ENCODE data around the gene PKD1L1.

PKD1L1 gene

GRCh38 chr7:47777531-47778152, 170.6 kb downstream of the PKD1L1 start:
- no peak for DNase-seq (ENCODE audit: low spot score in 2 of 2)
- ATAC-seq (ENCODE audit: low read depth), result no peak
- H3K27me3 Mint-ChIP-seq, result no peaks in the 10 kb centered on the region
- peaks cover 2% of the 10 kb centered on the region for H3K9me3 Mint-ChIP-seq
- peaks cover 15% of the 10 kb centered on the region for H3K4me1 Mint-ChIP-seq
- H3K27ac Mint-ChIP-seq, result no peak overlapping the region
- peaks cover 2% of the 10 kb centered on the region for H3K36me3 Mint-ChIP-seq
- H3K4me3 Mint-ChIP-seq, result no peak overlapping the region

DNA sequence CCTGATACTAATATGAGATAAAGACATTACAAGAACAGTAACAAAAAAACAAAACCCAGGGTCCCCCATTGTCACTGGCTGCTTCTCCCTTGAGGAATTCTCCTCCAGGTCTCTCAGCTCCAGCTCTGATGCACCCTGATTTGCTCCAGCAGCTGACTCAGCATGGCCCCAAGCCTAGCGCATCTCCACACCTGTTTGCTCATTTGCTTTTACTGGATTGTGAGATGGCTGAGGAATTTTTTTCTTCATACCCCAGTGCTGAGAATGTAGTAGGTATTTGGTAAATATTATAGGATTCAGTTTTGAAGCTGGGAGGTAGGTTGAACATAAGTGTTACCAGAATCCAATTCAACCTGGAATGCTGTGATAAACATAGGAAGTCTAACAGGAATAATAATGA, 171.9 kb downstream of the PKD1L1 start:
- H3K4me3 Mint-ChIP-seq, result no peak overlapping the region
- no peaks in the 10 kb centered on the region for H3K9me3 Mint-ChIP-seq
- no peak for ATAC-seq (ENCODE audit: low read depth)
- H3K27ac Mint-ChIP-seq, result no peak overlapping the region
- H3K4me1 Mint-ChIP-seq, result peaks cover 17% of the 10 kb centered on the region
- H3K36me3 Mint-ChIP-seq, result no peaks in the 10 kb centered on the region
- DNase-seq (ENCODE audit: low spot score in 2 of 2), result no peak
- H3K27me3 Mint-ChIP-seq, result no peaks in the 10 kb centered on the region

DNA sequence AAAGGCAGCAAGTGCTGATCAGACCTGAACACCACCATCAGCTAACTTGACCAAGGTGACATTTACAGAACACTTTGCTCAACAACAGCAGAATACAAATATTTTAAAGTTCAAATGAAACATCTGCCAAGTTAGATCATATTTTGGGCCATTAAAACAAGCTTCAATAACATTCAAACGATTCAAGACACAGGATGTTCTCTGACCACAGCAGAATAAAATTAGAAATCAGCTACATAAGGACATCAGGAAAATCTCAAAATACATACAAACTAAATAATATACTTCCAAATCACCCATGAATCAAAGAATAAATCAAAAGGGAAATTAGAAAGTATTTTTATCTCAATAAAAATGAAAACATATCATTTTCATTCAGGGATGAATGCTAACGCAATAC, 173.0 kb downstream of the PKD1L1 start:
- Mint-ChIP-seq H3K4me1 (peaks cover 17% of the 10 kb centered on the region), H3K36me3 (no peaks in the 10 kb centered on the region), H3K4me3 (no peak overlapping the region), H3K9me3 (no peaks in the 10 kb centered on the region), H3K27me3 (no peaks in the 10 kb centered on the region), H3K27ac (no peak overlapping the region)
- ATAC-seq (ENCODE audit: low read depth), result no peak
- DNase-seq (ENCODE audit: low spot score in 2 of 2), result no peak

DNA sequence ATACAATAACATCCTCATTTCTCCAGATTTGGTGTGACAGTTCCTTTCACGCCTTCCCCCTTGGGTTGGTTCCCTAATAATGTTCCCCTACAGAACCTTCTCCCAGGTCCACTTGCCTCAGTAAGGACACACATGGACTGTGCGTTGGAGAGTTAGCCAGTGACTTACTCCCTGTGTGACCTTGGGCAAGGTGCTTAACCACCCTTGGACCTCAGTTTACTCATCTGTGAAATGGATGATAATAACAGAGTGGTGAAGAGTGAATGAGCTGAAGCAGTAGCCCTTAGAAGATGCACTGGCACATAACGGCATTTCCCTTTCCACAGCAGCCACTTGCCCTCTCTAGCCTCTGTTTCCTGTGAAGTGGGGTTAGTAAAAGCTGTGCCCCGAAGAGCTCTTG, 175.8 kb downstream of the PKD1L1 start:
- no peak for ATAC-seq (ENCODE audit: low read depth)
- no peaks in the 10 kb centered on the region for H3K9me3 Mint-ChIP-seq
- H3K27ac Mint-ChIP-seq, result no peak overlapping the region
- H3K36me3 Mint-ChIP-seq, result no peaks in the 10 kb centered on the region
- DNase-seq (ENCODE audit: low spot score in 2 of 2), result no peak
- peaks cover 13% of the 10 kb centered on the region for H3K4me1 Mint-ChIP-seq
- H3K27me3 Mint-ChIP-seq, result no peaks in the 10 kb centered on the region
- H3K4me3 Mint-ChIP-seq, result no peak overlapping the region

DNA sequence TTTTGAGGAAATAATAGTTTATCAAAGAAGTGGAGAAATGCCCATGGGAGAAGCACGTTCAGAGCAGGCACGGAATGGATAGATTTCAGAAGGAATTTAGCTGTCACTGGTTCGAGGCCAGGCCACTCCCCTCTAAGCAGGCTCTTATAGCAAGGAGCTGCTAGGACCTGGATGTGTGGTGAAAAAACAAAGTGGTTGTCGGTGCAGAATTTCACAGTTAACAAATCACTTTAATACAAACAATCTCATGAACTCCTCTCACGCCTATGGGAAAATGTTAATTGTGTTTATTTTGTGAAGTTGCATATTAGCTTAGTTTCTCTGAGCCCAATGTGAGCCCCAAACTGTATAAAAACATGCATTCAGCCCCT, 176.3 kb downstream of the PKD1L1 start:
- no peaks in the 10 kb centered on the region for H3K9me3 Mint-ChIP-seq
- peaks cover 13% of the 10 kb centered on the region for H3K4me1 Mint-ChIP-seq
- no peak for ATAC-seq (ENCODE audit: low read depth)
- no peak overlapping the region for H3K27ac Mint-ChIP-seq
- DNase-seq (ENCODE audit: low spot score in 2 of 2), result no peak
- H3K36me3 Mint-ChIP-seq, result no peaks in the 10 kb centered on the region
- no peaks in the 10 kb centered on the region for H3K27me3 Mint-ChIP-seq
- no peak overlapping the region for H3K4me3 Mint-ChIP-seq

- peaks cover 13% of the 10 kb centered on the region for H3K4me1 Mint-ChIP-seq
Measured at GRCh38 chr7:47771336-47771989, 176.8 kb downstream of the PKD1L1 start.

GRCh38 chr7:47766126-47766525, 182.1 kb downstream of the PKD1L1 start:
- DNase-seq (ENCODE audit: low spot score in 2 of 2), result no peak
- H3K9me3 Mint-ChIP-seq, result no peaks in the 10 kb centered on the region
- peaks cover 14% of the 10 kb centered on the region for H3K4me1 Mint-ChIP-seq
- no peaks in the 10 kb centered on the region for H3K27me3 Mint-ChIP-seq
- no peaks in the 10 kb centered on the region for H3K36me3 Mint-ChIP-seq
- no peak for ATAC-seq (ENCODE audit: low read depth)
- H3K27ac Mint-ChIP-seq, result no peak overlapping the region
- no peak overlapping the region for H3K4me3 Mint-ChIP-seq

More at GRCh38 chr7:47771336-47771989, 176.8 kb downstream of the PKD1L1 start:
- no peak for DNase-seq (ENCODE audit: low spot score in 2 of 2)
- no peak for ATAC-seq (ENCODE audit: low read depth)
- H3K4me3 Mint-ChIP-seq, result no peak overlapping the region
- no peak overlapping the region for H3K27ac Mint-ChIP-seq
- no peaks in the 10 kb centered on the region for H3K36me3 Mint-ChIP-seq
- no peaks in the 10 kb centered on the region for H3K27me3 Mint-ChIP-seq
- H3K9me3 Mint-ChIP-seq, result no peaks in the 10 kb centered on the region

DNA sequence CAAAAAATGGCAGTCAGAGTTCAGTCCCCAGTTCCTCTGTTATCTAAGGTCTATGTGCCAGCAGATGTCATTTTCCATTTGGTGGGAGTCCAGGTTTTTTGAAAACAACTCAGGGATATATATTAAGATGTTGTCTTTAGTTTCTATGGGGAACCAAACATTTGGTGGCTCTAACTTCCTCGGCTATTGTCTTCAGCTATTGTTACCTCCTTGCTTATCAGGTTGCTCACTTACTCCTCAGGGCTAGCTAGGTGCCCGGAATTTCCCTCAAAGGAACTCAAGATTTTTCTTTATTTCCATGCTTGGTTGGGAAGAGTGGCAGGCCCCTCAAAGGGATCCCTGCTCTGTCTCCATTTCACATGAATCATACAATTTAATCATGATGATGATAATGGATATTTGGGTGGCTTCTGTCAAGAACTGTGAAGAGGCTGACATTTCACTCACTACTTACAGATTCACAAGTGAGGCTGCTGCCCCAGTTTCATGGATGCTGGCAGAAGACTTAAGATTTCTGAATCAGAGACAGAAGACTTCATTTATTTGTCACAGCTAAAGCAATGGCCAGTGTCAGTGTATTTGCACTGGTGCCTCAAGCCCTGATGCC, 182.8 kb downstream of the PKD1L1 start:
- Mint-ChIP-seq H3K4me3 (no peak overlapping the region), H3K9me3 (no peaks in the 10 kb centered on the region), H3K27ac (no peak overlapping the region), H3K4me1 (peaks cover 14% of the 10 kb centered on the region), H3K36me3 (no peaks in the 10 kb centered on the region), H3K27me3 (no peaks in the 10 kb centered on the region)
- DNase-seq (ENCODE audit: low spot score in 2 of 2) (no peak), ATAC-seq (ENCODE audit: low read depth) (no peak)

DNA sequence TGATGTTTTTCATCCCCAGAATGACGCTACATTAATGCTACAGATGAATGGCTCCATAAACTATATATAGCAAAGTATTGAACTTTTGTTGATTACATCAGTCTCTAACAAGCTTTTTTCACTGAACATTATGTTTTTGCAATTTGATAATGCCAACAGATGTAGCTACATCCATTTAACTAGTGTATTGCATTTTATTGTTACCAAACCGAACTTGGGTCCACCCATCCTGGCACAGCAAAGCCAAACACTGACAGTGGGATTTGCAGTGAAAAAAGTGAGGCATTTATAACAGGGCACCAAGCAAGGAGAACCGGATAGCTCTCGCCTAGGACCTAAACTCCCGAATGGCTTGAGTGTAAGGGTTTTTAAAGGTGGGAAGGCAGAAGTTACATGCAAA, 183.5 kb downstream of the PKD1L1 start:
- Mint-ChIP-seq H3K4me1 (peaks cover 14% of the 10 kb centered on the region), H3K27me3 (no peaks in the 10 kb centered on the region), H3K36me3 (no peaks in the 10 kb centered on the region), H3K27ac (no peak overlapping the region), H3K4me3 (no peak overlapping the region), H3K9me3 (no peaks in the 10 kb centered on the region)
- ATAC-seq (ENCODE audit: low read depth) (no peak), DNase-seq (ENCODE audit: low spot score in 2 of 2) (no peak)

DNA sequence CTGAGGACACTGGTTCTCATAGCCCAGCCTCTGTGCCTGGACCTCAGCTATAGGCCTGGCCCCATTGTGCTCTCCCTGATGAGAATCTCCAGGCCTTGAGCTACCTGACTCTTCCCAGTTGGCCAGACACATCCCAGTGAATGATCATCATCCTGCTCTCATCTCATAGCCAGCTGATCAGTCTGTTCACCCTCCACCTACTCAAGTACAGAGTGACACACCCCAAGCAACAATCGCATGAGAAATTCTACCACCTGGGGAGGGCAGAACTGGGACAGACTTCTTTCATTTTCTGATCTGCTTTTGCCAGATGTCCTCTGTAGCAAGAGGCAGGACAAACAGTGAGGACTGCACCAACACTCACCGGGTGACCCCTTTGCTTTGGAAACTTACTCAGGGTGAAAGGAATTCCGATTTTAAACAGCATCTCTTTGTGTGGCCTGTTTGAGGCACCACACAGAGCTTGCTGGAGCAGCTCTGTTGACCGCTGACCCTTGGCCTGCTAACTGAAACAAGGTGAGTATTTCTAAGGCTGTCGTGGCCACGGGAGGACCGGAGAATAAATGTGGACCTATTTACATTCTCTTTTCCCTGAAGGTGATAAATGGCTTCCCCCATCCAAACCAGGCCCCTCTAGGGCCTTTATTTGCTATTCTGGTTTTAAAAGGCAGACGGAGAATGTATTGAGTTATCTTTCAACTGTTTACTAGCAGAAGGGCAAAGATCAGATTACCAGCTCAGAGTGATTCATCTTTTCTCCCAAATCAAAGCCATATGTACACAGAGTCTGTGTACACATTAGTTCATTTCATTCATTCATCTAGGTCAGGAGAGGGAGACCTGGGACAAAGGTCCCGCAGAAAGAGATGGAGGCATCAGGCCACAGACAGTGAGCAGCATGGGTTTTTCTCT, 184.9 kb downstream of the PKD1L1 start:
- H3K27me3 Mint-ChIP-seq, result no peaks in the 10 kb centered on the region
- ATAC-seq (ENCODE audit: low read depth) (peak; percentile 91), DNase-seq (ENCODE audit: low spot score in 2 of 2) (peak in 1 of 2 donors; percentile 7)
- peak overlapping the region; percentile 84 for H3K27ac Mint-ChIP-seq
- H3K4me3 Mint-ChIP-seq, result peak overlapping the region; percentile 39
- peaks cover 21% of the 10 kb centered on the region for H3K4me1 Mint-ChIP-seq
- H3K9me3 Mint-ChIP-seq, result no peaks in the 10 kb centered on the region
- H3K36me3 Mint-ChIP-seq, result no peaks in the 10 kb centered on the region

DNA sequence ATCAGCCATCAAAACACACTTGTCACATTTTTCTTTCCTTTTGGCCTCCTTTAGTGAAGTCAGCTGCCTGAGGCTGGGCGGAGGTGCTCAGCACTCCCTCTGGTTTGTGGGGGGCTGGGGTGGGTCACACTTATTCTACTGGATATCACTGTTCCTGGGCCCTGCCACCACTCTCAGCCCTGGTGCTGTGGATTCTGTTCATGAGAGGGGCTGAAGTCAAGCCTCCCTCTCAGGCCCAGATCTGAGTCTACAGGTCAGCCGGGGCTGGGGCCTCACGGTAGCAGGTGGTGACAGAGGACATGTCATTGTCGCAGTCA, 185.6 kb downstream of the PKD1L1 start:
- Mint-ChIP-seq H3K27me3 (no peaks in the 10 kb centered on the region), H3K4me1 (peaks cover 22% of the 10 kb centered on the region), H3K9me3 (no peaks in the 10 kb centered on the region), H3K4me3 (no peak overlapping the region), H3K27ac (peak overlapping the region; percentile 84), H3K36me3 (no peaks in the 10 kb centered on the region)
- ATAC-seq (ENCODE audit: low read depth) (peak; percentile 6), DNase-seq (ENCODE audit: low spot score in 2 of 2) (no peak)

GRCh38 chr7:47762207-47762606, 186.1 kb downstream of the PKD1L1 start:
- H3K27me3 Mint-ChIP-seq, result no peaks in the 10 kb centered on the region
- H3K27ac Mint-ChIP-seq, result no peak overlapping the region
- ATAC-seq (ENCODE audit: low read depth), result no peak
- H3K9me3 Mint-ChIP-seq, result no peaks in the 10 kb centered on the region
- DNase-seq (ENCODE audit: low spot score in 2 of 2), result no peak
- no peaks in the 10 kb centered on the region for H3K36me3 Mint-ChIP-seq
- no peak overlapping the region for H3K4me3 Mint-ChIP-seq
- peaks cover 22% of the 10 kb centered on the region for H3K4me1 Mint-ChIP-seq

GRCh38 chr7:47759056-47759706, 189.1 kb downstream of the PKD1L1 start:
- Mint-ChIP-seq H3K4me1 (peaks cover 27% of the 10 kb centered on the region), H3K27ac (no peak overlapping the region), H3K27me3 (peaks cover 1% of the 10 kb centered on the region), H3K36me3 (peaks cover 2% of the 10 kb centered on the region), H3K9me3 (peaks cover 1% of the 10 kb centered on the region), H3K4me3 (no peak overlapping the region)
- ATAC-seq (ENCODE audit: low read depth) (no peak), DNase-seq (ENCODE audit: low spot score in 2 of 2) (no peak)

- Mint-ChIP-seq H3K36me3 (peaks cover 2% of the 10 kb centered on the region), H3K9me3 (peaks cover 1% of the 10 kb centered on the region), H3K4me3 (no peak overlapping the region), H3K27me3 (peaks cover 1% of the 10 kb centered on the region), H3K4me1 (peaks cover 27% of the 10 kb centered on the region), H3K27ac (peak overlapping the region; percentile 54)
- no peak for ATAC-seq (ENCODE audit: low read depth)
- DNase-seq (ENCODE audit: low spot score in 2 of 2), result no peak
Measured at GRCh38 chr7:47758546-47758945, 189.7 kb downstream of the PKD1L1 start.
